H1 (cell line): ENCODE data around the gene RTP1.

Experiments
- CHD1 ChIP-seq: IDR thresholded peaks from 2 replicates; pipeline ENCODE4 v1.6.1; 2012; ENCODE audit warnings: low read depth, low read length, improper control_type of control experiment
- EP300 ChIP-seq, 2 experiments: IDR thresholded peaks; 1 replicate in 1 of 2; 2 replicates in 1 of 2; pipeline ENCODE4 v1.6.1; 2011 to 2012; ENCODE audit warnings: low read depth in 2 of 2, low read length in 2 of 2, mild to moderate bottlenecking in 2 of 2, borderline replicate concordance in 1 of 2, inconsistent platforms in 1 of 2, moderate library complexity in 1 of 2
- HDAC2 ChIP-seq, 2 experiments: fragments of 300-600 bp in 1 of 2; sonication (generic) in 1 of 2; IDR thresholded peaks; 2 replicates each; pipeline ENCODE4 v1.6.1; 2011 to 2012; ENCODE audit warnings: low read depth in 2 of 2, low read length in 2 of 2, mild to moderate bottlenecking in 2 of 2, moderate library complexity in 2 of 2, borderline replicate concordance in 1 of 2, inconsistent platforms in 1 of 2
- POLR2A ChIP-seq, 2 experiments: IDR thresholded peaks; 1 replicate in 1 of 2; 2 replicates in 1 of 2; pipeline ENCODE4 v1.6.1; 2011; ENCODE audit warnings: low read depth in 2 of 2, low read length in 2 of 2, mild to moderate bottlenecking in 2 of 2; ENCODE audit errors: control extremely low read depth in 1 of 2
- RAD21 ChIP-seq, 2 experiments: IDR thresholded peaks in 1 of 2; conservative IDR thresholded peaks in 1 of 2; 2 replicates each; pipeline ENCODE4 v1.6.1; 2011; ENCODE audit warnings: low read depth in 2 of 2, low read length in 2 of 2, improper control_type of control experiment in 1 of 2, inconsistent platforms in 1 of 2, mild to moderate bottlenecking in 1 of 2, moderate library complexity in 1 of 2
- SP1 ChIP-seq: IDR thresholded peaks from 2 replicates; pipeline ENCODE4 v1.6.1; 2011; ENCODE audit warnings: low read depth, low read length
- TF ChIP-seq, protein P1 (sequence below), 3 experiments: IDR thresholded peaks; 1 replicate in 2 of 3; 2 replicates in 1 of 3; pipeline versions ENCODE4 v1.5.1 to v1.6.1; 2011; ENCODE audit warnings: low read length in 3 of 3, mild to moderate bottlenecking in 3 of 3, inconsistent platforms in 2 of 3, low read depth in 1 of 3, moderate library complexity in 1 of 3; ENCODE audit not compliant: insufficient read depth in 1 of 3; ENCODE audit errors: control extremely low read depth in 1 of 3
- TF ChIP-seq, protein P2 (sequence below): IDR thresholded peaks from 2 replicates; pipeline ENCODE4 v1.6.1; 2012; ENCODE audit warnings: inconsistent platforms

DNA sequence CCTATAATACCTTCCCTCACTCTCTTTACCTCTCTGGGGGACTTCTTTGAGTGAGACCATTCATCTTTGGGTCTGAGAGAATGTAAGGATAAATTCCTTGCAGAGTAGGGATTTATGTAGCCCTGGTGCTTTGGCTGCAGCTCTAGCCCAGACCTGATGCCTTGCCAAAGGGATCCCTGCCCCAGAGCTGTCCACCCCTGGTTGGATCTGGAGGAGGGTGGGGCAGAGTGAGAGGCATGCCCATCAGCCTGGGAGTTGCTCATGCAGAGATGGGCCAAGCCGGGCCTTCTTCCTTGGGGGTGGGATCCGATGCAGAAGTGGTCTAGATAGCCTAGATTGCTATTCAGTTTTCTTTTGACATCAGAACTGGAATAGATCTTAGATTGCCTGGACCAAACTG, 31.5 kb downstream of the RTP1 start:
- TF ChIP-seq RAD21 (IDR thresholded peaks at IDR 0.05 in 1 of 2, conservative IDR thresholded peaks at IDR 0.05 in 1 of 2; ENCODE audit: low read depth in 2 of 2, low read length in 2 of 2), result no peak
- TF ChIP-seq, protein P1, sequence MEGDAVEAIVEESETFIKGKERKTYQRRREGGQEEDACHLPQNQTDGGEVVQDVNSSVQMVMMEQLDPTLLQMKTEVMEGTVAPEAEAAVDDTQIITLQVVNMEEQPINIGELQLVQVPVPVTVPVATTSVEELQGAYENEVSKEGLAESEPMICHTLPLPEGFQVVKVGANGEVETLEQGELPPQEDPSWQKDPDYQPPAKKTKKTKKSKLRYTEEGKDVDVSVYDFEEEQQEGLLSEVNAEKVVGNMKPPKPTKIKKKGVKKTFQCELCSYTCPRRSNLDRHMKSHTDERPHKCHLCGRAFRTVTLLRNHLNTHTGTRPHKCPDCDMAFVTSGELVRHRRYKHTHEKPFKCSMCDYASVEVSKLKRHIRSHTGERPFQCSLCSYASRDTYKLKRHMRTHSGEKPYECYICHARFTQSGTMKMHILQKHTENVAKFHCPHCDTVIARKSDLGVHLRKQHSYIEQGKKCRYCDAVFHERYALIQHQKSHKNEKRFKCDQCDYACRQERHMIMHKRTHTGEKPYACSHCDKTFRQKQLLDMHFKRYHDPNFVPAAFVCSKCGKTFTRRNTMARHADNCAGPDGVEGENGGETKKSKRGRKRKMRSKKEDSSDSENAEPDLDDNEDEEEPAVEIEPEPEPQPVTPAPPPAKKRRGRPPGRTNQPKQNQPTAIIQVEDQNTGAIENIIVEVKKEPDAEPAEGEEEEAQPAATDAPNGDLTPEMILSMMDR (IDR thresholded peaks at IDR 0.05; ENCODE audit: control extremely low read depth in 1 of 3, insufficient read depth in 1 of 3, low read depth in 1 of 3, low read length in 3 of 3), result no peak
- TF ChIP-seq SP1, result no peak
- no peak for TF ChIP-seq CHD1
- no peak for TF ChIP-seq POLR2A (IDR thresholded peaks at IDR 0.05; ENCODE audit: control extremely low read depth in 1 of 2, low read depth in 2 of 2, low read length in 2 of 2)
- TF ChIP-seq, protein P2, sequence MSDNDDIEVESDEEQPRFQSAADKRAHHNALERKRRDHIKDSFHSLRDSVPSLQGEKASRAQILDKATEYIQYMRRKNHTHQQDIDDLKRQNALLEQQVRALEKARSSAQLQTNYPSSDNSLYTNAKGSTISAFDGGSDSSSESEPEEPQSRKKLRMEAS, result no peak
- TF ChIP-seq EP300 (IDR thresholded peaks at IDR 0.05; ENCODE audit: borderline replicate concordance in 1 of 2, low read depth in 2 of 2, low read length in 2 of 2), result no peak
- TF ChIP-seq HDAC2 (IDR thresholded peaks at IDR 0.05; ENCODE audit: borderline replicate concordance in 1 of 2, low read depth in 2 of 2, low read length in 2 of 2), result no peak
